Natural killer cell (primary cell): ENCODE data around the gene PPARG. TPM values are rescaled to one million over a fixed set of nuclear protein-coding genes. Genes with fewer than 3 reads are reported as not detected.

Source experiments
- ATAC-seq, 3 donors: fragments of 150-1000 bp in 2 of 3; fragments of 200-7000 bp in 1 of 3; cut with Tn5 transposase; 1 replicate in 1 of 3; 2 replicates in 2 of 3; pipeline ENCODE4 v1.10.0; 2021; ENCODE audit warnings: mild to moderate bottlenecking in 2 of 3, moderate library complexity in 2 of 3
- DNase-seq, 2 donors: peaks; one replicate each; pipeline versions ENCODE4 v3.0.0 to v3.0.0-alpha.2; 2013 to 2021; ENCODE audit warnings: mixed read lengths in 1 of 2
- H3K27ac ChIP-seq: one replicate; pipeline ENCODE4 v1.5.1; 2013; ENCODE audit warnings: mild to moderate bottlenecking, low read length
- H3K27me3 ChIP-seq: one replicate; pipeline ENCODE4 v1.6.1; 2013; ENCODE audit warnings: low read length; ENCODE audit not compliant: control insufficient read depth, insufficient read depth
- H3K36me3 ChIP-seq: one replicate; pipeline ENCODE4 v1.6.1; 2013; ENCODE audit warnings: low read length; ENCODE audit not compliant: control insufficient read depth, insufficient read depth
- H3K4me1 ChIP-seq: one replicate; pipeline ENCODE4 v1.6.1; 2013; ENCODE audit warnings: low read length; ENCODE audit not compliant: control insufficient read depth, insufficient read depth
- H3K4me3 ChIP-seq: one replicate; pipeline ENCODE4 v1.5.1; 2013; ENCODE audit warnings: low read length
- H3K9me3 ChIP-seq: one replicate; pipeline ENCODE4 v1.6.1; 2013; ENCODE audit warnings: low read length; ENCODE audit not compliant: control insufficient read depth, insufficient read depth
- H3K27ac Mint-ChIP-seq, 2 donors: one replicate each; pipeline ENCODE4 v1.8.0; 2022; ENCODE audit warnings: mild to moderate bottlenecking in 2 of 2, mixed read lengths in 2 of 2, moderate library complexity in 1 of 2
- H3K27me3 Mint-ChIP-seq, 2 donors: one replicate each; pipeline ENCODE4 v1.8.0; 2022; ENCODE audit warnings: low read depth in 2 of 2, mixed read lengths in 2 of 2
- H3K36me3 Mint-ChIP-seq: one replicate; pipeline ENCODE4 v1.8.0; 2022; ENCODE audit warnings: mixed read lengths
- H3K4me1 Mint-ChIP-seq, 2 donors: one replicate each; pipeline ENCODE4 v1.8.0; 2022; ENCODE audit warnings: mixed read lengths in 2 of 2
- H3K4me3 Mint-ChIP-seq: one replicate; pipeline ENCODE4 v1.8.0; 2022; ENCODE audit warnings: mild to moderate bottlenecking, moderate library complexity, mixed read lengths
- H3K9me3 Mint-ChIP-seq, 2 donors: one replicate each; pipeline ENCODE4 v1.8.0; 2022; ENCODE audit warnings: mixed read lengths in 2 of 2
- WGBS: methylation state at CpG from one replicate; pipeline ENCODE4 v1.1.7; 2013; ENCODE audit warnings: missing lambda C conversion rate; ENCODE audit not compliant: insufficient coverage; 5-methylcytosine and 5-hydroxymethylcytosine counted together
- intact Hi-C: fragments of 100-400 bp; cut with micrococcal nuclease; formaldehyde crosslinking; loops from one replicate; pipeline ENCODE4 v1.14.2; 2022
- total RNA-seq, 4 donors: library from RNA; stranded (reverse); fragments of 120-200 nt in 1 of 4; gene quantifications; one replicate each; pipeline versions ENCODE4 v1.2.3 to v1.2.4, GENCODE V29; 2013 to 2022
- TF ChIP-seq, protein P1 (sequence below): fragments of 200-600 bp; IDR thresholded peaks from one replicate; pipeline ENCODE4 v1.8.0; 2022; ENCODE audit warnings: antibody characterized with exemption

Gene PPARG
- under 1 TPM in 1 of 3 donors, not detected in 2; 0.21 TPM for total RNA-seq
- 0.18 TPM for total RNA-seq (2013)

DNA sequence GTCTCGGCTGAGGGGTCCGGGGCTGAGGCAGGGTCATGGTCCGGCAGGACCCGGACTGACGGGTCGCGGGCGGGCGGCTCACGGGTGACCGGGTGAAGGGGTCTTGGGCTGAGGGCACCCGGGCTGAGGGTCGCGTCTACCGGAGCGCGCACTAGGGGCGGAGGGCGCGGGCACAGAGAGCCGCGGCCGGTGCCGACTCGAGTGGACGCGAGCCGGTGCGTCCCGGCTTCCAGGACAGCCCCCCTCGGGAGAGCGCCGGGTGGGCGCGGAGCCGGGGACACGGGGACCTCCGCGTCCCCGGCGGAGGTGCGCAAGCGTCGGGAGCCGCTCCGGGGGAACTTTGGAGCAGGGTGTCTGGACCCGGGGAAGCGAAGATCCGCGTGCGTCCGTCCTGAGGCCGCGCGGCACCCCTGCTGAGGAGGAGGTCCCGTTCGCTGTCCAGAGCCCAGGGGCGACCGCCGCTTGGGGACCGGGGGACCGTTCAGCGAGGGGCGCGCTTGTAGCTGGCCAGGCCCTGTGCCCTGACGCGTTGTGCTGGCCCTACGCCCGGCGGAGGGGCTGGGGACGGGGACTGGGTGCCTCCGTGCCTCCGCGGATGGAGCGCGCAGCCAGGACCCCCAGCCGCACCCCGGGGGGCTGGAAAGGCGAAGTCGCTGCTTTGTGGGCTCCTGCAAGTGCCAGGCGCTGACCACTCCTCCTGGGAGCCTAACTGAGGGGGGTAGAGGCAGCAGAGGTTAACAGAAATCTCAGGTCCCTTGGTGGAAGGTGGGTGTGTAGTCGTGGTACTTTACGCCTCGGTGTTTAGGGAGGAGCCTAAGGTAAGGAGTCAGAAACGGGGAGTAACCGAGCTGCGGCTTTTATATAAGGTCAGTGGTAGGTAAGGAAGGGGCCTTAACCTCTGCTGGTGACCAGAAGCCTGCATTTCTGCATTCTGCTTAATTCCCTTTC is at the start of gene PPARG:
PPARG (plus strand) TSS at position 889 of the 948 bp plus-strand sequence. CDS start 90,642 bp downstream, outside the sequence.
- H3K9me3 ChIP-seq, result no peaks in the 10 kb centered on the region
- Mint-ChIP-seq H3K4me1 (no peaks in the 10 kb centered on the region), H3K36me3 (peaks cover 16% of the 10 kb centered on the region), H3K27ac (no peak within 1 kb of the TSS), H3K27me3 (peaks cover 40 to 66% of the 10 kb centered on the region in 2 donors), H3K9me3 (no peaks in the 10 kb centered on the region), H3K4me3 (no peak within 1 kb of the TSS)
- DNase-seq (no peak), ATAC-seq (no peak)
- peaks cover 12% of the 10 kb centered on the region for H3K27me3 ChIP-seq
- no peak within 1 kb of the TSS for H3K27ac ChIP-seq
- no peaks in the 10 kb centered on the region for H3K36me3 ChIP-seq
- no peak within 1 kb of the TSS for H3K4me3 ChIP-seq
- peaks cover 2% of the 10 kb centered on the region for H3K4me1 ChIP-seq
- 2% methylated on average over 87 of the region's 87 CpGs for WGBS
- intact Hi-C loops, result no loop called here
- TF ChIP-seq, protein P1, sequence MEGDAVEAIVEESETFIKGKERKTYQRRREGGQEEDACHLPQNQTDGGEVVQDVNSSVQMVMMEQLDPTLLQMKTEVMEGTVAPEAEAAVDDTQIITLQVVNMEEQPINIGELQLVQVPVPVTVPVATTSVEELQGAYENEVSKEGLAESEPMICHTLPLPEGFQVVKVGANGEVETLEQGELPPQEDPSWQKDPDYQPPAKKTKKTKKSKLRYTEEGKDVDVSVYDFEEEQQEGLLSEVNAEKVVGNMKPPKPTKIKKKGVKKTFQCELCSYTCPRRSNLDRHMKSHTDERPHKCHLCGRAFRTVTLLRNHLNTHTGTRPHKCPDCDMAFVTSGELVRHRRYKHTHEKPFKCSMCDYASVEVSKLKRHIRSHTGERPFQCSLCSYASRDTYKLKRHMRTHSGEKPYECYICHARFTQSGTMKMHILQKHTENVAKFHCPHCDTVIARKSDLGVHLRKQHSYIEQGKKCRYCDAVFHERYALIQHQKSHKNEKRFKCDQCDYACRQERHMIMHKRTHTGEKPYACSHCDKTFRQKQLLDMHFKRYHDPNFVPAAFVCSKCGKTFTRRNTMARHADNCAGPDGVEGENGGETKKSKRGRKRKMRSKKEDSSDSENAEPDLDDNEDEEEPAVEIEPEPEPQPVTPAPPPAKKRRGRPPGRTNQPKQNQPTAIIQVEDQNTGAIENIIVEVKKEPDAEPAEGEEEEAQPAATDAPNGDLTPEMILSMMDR, result no peak

DNA sequence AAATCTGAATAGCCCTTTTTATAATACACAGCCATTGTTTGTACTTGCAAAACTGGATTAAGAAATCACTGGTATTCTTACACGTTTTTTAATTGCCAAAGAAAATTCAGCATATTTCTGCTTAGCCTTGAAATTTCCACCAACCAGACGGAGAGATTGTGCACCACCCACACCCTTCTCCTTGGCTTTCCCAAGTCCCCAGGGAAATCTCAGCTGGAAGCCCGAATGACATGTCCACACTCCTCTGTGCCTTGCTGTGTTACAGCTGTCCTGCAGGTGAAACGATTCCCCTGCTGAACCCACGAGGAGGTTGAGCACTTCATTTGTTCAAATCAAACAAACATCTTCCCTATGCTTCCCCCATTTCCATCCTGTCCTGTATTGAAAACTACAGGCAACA is 49.6 kb upstream of the PPARG start:
- Histone ChIP-seq H3K4me3 (no peak overlapping the region), H3K27ac (no peak overlapping the region), H3K4me1 (no peaks in the 10 kb centered on the region), H3K9me3 (no peaks in the 10 kb centered on the region), H3K36me3 (no peaks in the 10 kb centered on the region), H3K27me3 (no peaks in the 10 kb centered on the region)
- WGBS, result 73% methylated on average over 5 of the region's 5 CpGs
- intact Hi-C loops, result no loop called here
- peaks cover 0 to 6% of the 10 kb centered on the region in 2 donors for H3K27me3 Mint-ChIP-seq
- H3K4me3 Mint-ChIP-seq, result no peak overlapping the region
- H3K9me3 Mint-ChIP-seq, result no peaks in the 10 kb centered on the region
- TF ChIP-seq, protein P1, result no peak
- ATAC-seq (no peak), DNase-seq (no peak)
- H3K36me3 Mint-ChIP-seq, result no peaks in the 10 kb centered on the region
- H3K4me1 Mint-ChIP-seq, result no peaks in the 10 kb centered on the region
- H3K27ac Mint-ChIP-seq, result no peak overlapping the region

DNA sequence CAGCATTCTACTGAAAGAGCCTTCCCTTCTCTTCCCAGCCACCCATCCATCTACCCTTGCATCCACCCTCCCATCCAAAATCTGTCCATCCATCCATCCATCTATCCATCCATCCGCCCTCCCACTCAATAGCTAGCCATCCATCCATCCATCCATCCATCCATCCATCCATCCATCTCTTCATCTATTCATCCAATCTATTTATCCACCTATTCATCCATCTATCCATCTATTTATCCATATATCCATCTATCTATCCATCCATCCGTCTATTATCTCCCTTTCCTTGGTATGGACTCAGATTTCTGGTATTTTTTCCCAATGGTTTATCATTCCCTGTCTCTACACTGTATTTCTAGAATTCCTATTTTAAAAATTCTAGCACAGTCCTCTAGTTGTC is 46.1 kb upstream of the PPARG start:
- H3K4me3 Mint-ChIP-seq, result no peak overlapping the region
- no peak overlapping the region for H3K27ac Mint-ChIP-seq
- H3K36me3 Mint-ChIP-seq, result no peaks in the 10 kb centered on the region
- intact Hi-C loops, result no loop called here
- no peaks in the 10 kb centered on the region for H3K9me3 ChIP-seq
- H3K4me1 Mint-ChIP-seq, result no peaks in the 10 kb centered on the region
- peaks cover 8 to 14% of the 10 kb centered on the region in 2 donors for H3K27me3 Mint-ChIP-seq
- WGBS, result 75% methylated on average over 2 of the region's 2 CpGs
- no peaks in the 10 kb centered on the region for H3K4me1 ChIP-seq
- DNase-seq (no peak), ATAC-seq (no peak)
- no peak overlapping the region for H3K4me3 ChIP-seq
- peaks cover 2% of the 10 kb centered on the region for H3K27me3 ChIP-seq
- H3K9me3 Mint-ChIP-seq, result no peaks in the 10 kb centered on the region
- no peak overlapping the region for H3K27ac ChIP-seq
- TF ChIP-seq, protein P1, result no peak
- no peaks in the 10 kb centered on the region for H3K36me3 ChIP-seq
